H1 (cell line): Measurements from ENCODE around the gene VSIG2. TPM values are rescaled to one million over a fixed set of nuclear protein-coding genes. Genes with fewer than 3 reads are reported as not detected.

Source experiments
- CEBPB ChIP-seq: IDR thresholded peaks from 2 replicates; pipeline ENCODE4 v1.6.1; 2012; ENCODE audit warnings: low read depth, low read length
- EZH2 ChIP-seq: fragments of 200-600 bp; sonication (generic); IDR thresholded peaks from 2 replicates; pipeline ENCODE4 v1.7.1; 2012; ENCODE audit warnings: low read depth, mild to moderate bottlenecking, moderate library complexity, low read length, inconsistent platforms; ENCODE audit not compliant: severe bottlenecking
- GTF2F1 ChIP-seq: IDR thresholded peaks from 2 replicates; pipeline ENCODE4 v1.6.1; 2012; ENCODE audit warnings: low read depth, low read length, improper control_type of control experiment, borderline replicate concordance
- KDM5A ChIP-seq: fragments of 200-600 bp; IDR thresholded peaks from 2 replicates; pipeline ENCODE4 v1.7.1; 2012; ENCODE audit warnings: mild to moderate bottlenecking, low read length, inconsistent platforms, mixed read lengths
- SIX5 ChIP-seq: IDR thresholded peaks from 2 replicates; pipeline ENCODE4 v1.6.1; 2011; ENCODE audit warnings: mild to moderate bottlenecking, low read depth, low read length
- SUZ12 ChIP-seq: fragments of 200-600 bp; sonication (generic); IDR thresholded peaks from 2 replicates; pipeline ENCODE4 v1.6.1; 2012; ENCODE audit warnings: mild to moderate bottlenecking, inconsistent platforms, low read length, moderate library complexity, mixed read lengths
- TAF7 ChIP-seq: optimal IDR thresholded peaks from 2 replicates; pipeline ENCODE3; 2011; ENCODE audit warnings: low read depth, mild to moderate bottlenecking, inconsistent platforms, low read length, moderate library complexity, borderline replicate concordance
- TCF12 ChIP-seq: IDR thresholded peaks from 2 replicates; pipeline ENCODE4 v1.6.1; 2011; ENCODE audit warnings: low read depth, mild to moderate bottlenecking, low read length
- polyA plus RNA-seq, 7 experiments: library from polyadenylated mRNA; depleted of rRNA in 3 of 7; stranded (reverse) in 5 of 7; unstranded in 2 of 7; fragments of >200 nt in 5 of 7; fragments of 200-250 nt in 2 of 7; gene quantifications; 1 replicate in 5 of 7; 2 replicates in 1 of 7; 4 replicates in 1 of 7; pipeline versions ENCODE4 v1.2.1 to v1.2.3, GENCODE V29; 2011 to 2013; ENCODE audit warnings: missing spikeins in 2 of 7, mixed read lengths in 2 of 7
- total RNA-seq: library from RNA; stranded (reverse); fragmentation: NEBNext Ultra II Directional; extraction: Animal tissue kit (Norgen Biotek cat#: 25700); gene quantifications from 2 replicates; pipeline ENCODE4 v1.2.1, GENCODE V29; 2021
- TF ChIP-seq, protein P1 (sequence below): IDR thresholded peaks from 2 replicates; pipeline ENCODE4 v1.6.1; 2011; ENCODE audit warnings: low read depth, mild to moderate bottlenecking, low read length; ENCODE audit not compliant: insufficient read depth

The VSIG2 gene
- total and polyA plus RNA-seq, 2 of the 8 experiments (the other 6 are each of a cell fraction or from before 2014, with no cell fraction given): 0.18 TPM; not detected in 1

DNA sequence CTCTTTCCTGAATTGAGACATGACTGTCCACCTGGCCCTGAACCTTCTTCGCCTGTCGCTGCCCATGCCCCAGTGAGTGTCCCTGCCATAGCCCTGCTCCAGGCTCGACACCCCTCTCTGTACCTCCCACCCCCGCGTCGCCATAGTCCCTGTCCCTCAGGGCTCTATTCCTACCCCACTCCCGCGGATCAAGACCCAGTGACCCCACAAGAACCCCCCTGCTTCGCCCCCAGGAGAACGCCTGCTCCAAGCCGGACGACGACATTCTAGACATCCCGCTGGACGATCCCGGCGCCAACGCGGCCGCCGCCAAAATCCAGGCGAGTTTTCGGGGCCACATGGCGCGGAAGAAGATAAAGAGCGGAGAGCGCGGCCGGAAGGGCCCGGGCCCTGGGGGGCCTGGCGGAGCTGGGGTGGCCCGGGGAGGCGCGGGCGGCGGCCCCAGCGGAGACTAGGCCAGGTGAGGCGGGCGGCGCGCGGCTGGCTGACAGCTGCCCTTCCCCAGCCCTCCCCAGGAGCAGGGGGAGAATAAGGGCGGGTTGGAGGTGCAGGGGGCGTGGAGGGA, 6.7 kb downstream of the VSIG2 start (continued):
- TF ChIP-seq SUZ12 (peak; percentile 95; the same call in 1 of the 2 replicates), TCF12 (no peak), GTF2F1 (no peak), KDM5A (no peak), CEBPB (no peak), TAF7 (no peak), SIX5 (no peak), EZH2 (peak; percentile 95)
- TF ChIP-seq, protein P1, sequence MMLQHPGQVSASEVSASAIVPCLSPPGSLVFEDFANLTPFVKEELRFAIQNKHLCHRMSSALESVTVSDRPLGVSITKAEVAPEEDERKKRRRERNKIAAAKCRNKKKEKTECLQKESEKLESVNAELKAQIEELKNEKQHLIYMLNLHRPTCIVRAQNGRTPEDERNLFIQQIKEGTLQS: no peak
